ENCODE results near the gene GZF1.
A peak's percentile ranks its signal among the peaks of the same experiment; 100 is the strongest.

GZF1 gene

GRCh38 chr20:23350196-23350903, 11.6 kb upstream of the GZF1 start, which contains the start of gene NXT1:
Gene NXT1, plus strand, starts transcription at chr20:23350791. Its CDS starts 3,251 bp downstream, at chr20:23354042.
- H3K27me3 ChIP-seq (ENCODE audit: insufficient read depth, low read length): no peaks in the 10 kb centered on the region
- no peaks in the 10 kb centered on the region for H3K9me3 ChIP-seq (ENCODE audit: low read length)
- H3K4me1 ChIP-seq (ENCODE audit: insufficient read depth, low read length): peaks cover 16% of the 10 kb centered on the region
- peaks cover 17% of the 10 kb centered on the region for H3K36me3 ChIP-seq (ENCODE audit: insufficient read depth, low read length)
- H2AFZ ChIP-seq (ENCODE audit: low read depth, low read length): peak within 1 kb of the TSS; percentile 54
- peak within 1 kb of the TSS; percentile 85 for H3K4me3 ChIP-seq (ENCODE audit: low read length)

DNA sequence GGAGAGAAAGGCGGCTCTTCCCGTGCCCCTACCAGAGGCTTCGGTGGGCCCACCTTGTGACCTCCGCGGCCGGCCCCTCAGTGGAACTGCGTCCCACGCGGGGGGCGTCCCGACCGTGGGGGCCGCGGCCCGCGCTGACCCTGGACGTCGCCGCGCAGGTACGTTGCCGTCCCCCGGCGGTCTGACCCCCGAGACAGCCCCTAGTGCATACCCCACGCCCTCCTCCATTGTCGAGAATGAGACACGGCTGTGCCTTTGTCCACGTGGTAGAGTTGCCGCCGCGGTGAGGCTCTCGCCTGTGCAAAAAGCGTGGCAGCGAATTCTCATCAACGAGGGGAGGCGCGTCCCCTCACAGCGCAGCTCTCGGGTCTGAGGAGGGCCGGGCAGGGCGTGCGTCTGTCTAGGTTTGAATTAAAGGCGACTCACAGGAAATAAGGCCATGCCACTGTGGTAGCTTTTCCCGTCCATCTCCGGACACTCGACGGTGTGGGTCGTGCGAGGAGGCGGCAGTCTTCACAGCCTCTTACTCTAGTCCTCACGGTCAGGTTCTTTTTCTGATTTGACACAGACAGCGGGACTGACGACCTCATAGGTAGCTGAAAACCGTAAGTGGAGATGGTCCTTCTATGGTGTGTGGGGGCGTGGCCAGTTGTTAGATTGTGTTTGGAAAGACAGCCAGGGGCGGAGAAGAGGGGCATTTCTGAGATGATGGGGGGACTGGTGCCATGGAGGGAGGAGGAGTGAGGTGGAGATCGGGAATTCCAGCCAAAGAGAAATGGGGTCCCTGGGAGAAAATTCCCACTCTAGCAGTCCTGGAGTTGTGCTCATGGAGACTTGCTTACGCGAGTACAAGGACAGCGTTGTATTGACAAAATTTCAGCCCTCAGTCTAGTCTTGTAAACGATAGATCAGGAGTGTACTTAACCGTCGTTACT, 10.8 kb upstream of the GZF1 start:
- Histone ChIP-seq H2AFZ (ENCODE audit: low read depth, low read length) (peak overlapping the region; percentile 54), H3K4me3 (ENCODE audit: low read length) (peak overlapping the region; percentile 85), H3K27me3 (ENCODE audit: insufficient read depth, low read length) (no peaks in the 10 kb centered on the region), H3K4me1 (ENCODE audit: insufficient read depth, low read length) (peaks cover 16% of the 10 kb centered on the region), H3K9me3 (ENCODE audit: low read length) (no peaks in the 10 kb centered on the region), H3K36me3 (ENCODE audit: insufficient read depth, low read length) (peaks cover 25% of the 10 kb centered on the region)

GRCh38 chr20:23356203-23356602, 5.8 kb upstream of the GZF1 start:
- no peaks in the 10 kb centered on the region for H3K27me3 ChIP-seq (ENCODE audit: insufficient read depth, low read length)
- no peaks in the 10 kb centered on the region for H3K9me3 ChIP-seq (ENCODE audit: low read length)
- no peak overlapping the region for H2AFZ ChIP-seq (ENCODE audit: low read depth, low read length)
- peaks cover 35% of the 10 kb centered on the region for H3K4me1 ChIP-seq (ENCODE audit: insufficient read depth, low read length)
- H3K4me3 ChIP-seq (ENCODE audit: low read length): no peak overlapping the region
- peaks cover 26% of the 10 kb centered on the region for H3K36me3 ChIP-seq (ENCODE audit: insufficient read depth, low read length)

GRCh38 chr20:23357767-23358562, 4.0 kb upstream of the GZF1 start:
- H3K4me1 ChIP-seq (ENCODE audit: insufficient read depth, low read length): peaks cover 29% of the 10 kb centered on the region
- H3K9me3 ChIP-seq (ENCODE audit: low read length): no peaks in the 10 kb centered on the region
- H3K36me3 ChIP-seq (ENCODE audit: insufficient read depth, low read length): peaks cover 26% of the 10 kb centered on the region
- H3K4me3 ChIP-seq (ENCODE audit: low read length): peak overlapping the region; percentile 82
- H3K27me3 ChIP-seq (ENCODE audit: insufficient read depth, low read length): no peaks in the 10 kb centered on the region
- H2AFZ ChIP-seq (ENCODE audit: low read depth, low read length): peak overlapping the region; percentile 66

DNA sequence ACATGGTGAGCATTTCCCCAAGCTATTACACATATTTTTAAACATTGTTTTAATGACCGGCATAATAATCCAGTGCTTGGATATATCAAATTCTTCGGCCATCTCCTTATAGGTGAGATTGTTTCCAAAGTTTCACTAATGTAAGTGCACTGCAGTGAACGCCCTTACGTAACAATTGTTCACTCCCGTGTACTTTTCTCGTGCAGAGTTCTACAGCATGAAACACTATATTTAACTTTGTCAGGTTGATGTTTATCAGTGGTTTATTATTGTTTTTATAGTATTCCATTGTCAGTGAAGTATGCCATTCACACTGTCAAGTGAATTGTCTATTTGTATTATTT, 3.4 kb upstream of the GZF1 start:
- Histone ChIP-seq H3K36me3 (ENCODE audit: insufficient read depth, low read length) (peaks cover 26% of the 10 kb centered on the region), H3K4me1 (ENCODE audit: insufficient read depth, low read length) (peaks cover 35% of the 10 kb centered on the region), H3K4me3 (ENCODE audit: low read length) (peak overlapping the region; percentile 82), H2AFZ (ENCODE audit: low read depth, low read length) (peak overlapping the region; percentile 66), H3K27me3 (ENCODE audit: insufficient read depth, low read length) (no peaks in the 10 kb centered on the region), H3K9me3 (ENCODE audit: low read length) (no peaks in the 10 kb centered on the region)

DNA sequence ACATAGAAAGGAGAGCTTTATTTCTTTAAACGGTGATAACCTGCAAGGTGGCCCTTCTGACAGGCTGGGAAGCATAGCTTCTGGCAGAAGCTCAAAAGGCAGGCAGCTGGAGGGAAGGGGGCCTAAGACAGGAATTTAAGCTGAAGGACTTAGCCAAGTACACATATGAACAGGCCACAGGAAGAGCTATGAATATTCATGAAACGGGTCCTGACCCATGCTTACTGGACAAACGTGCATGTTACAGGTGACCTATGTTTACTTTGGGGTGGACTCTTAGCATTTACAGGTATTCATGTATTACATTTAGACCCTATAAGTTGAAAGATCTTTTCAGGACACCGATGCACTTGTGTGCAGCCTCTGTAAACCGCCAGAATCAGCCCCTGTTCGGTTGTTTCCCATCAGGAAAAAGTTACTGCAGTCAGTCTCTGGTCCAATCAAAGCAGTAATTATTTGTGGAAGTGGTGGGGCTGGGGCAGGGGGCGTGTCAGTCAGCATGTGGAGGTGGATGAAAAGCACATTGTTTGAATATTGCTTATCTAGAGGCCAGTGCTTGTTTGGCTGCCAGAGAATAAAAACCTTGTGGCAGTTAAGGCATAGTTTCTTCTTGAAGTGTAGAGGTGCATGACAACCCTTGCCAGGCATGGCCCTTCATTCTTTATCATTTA, 2.9 kb upstream of the GZF1 start:
- Histone ChIP-seq H3K4me1 (ENCODE audit: insufficient read depth, low read length) (peaks cover 35% of the 10 kb centered on the region), H3K36me3 (ENCODE audit: insufficient read depth, low read length) (peaks cover 22% of the 10 kb centered on the region), H3K27me3 (ENCODE audit: insufficient read depth, low read length) (no peaks in the 10 kb centered on the region), H3K4me3 (ENCODE audit: low read length) (no peak overlapping the region), H3K9me3 (ENCODE audit: low read length) (no peaks in the 10 kb centered on the region), H2AFZ (ENCODE audit: low read depth, low read length) (no peak overlapping the region)

GRCh38 chr20:23360531-23360930, 1.5 kb upstream of the GZF1 start:
- H2AFZ ChIP-seq (ENCODE audit: low read depth, low read length): no peak overlapping the region
- peaks cover 35% of the 10 kb centered on the region for H3K4me1 ChIP-seq (ENCODE audit: insufficient read depth, low read length)
- peak overlapping the region; percentile 80 for H3K4me3 ChIP-seq (ENCODE audit: low read length)
- H3K36me3 ChIP-seq (ENCODE audit: insufficient read depth, low read length): peaks cover 22% of the 10 kb centered on the region
- H3K27me3 ChIP-seq (ENCODE audit: insufficient read depth, low read length): no peaks in the 10 kb centered on the region
- H3K9me3 ChIP-seq (ENCODE audit: low read length): peaks cover 5% of the 10 kb centered on the region

DNA sequence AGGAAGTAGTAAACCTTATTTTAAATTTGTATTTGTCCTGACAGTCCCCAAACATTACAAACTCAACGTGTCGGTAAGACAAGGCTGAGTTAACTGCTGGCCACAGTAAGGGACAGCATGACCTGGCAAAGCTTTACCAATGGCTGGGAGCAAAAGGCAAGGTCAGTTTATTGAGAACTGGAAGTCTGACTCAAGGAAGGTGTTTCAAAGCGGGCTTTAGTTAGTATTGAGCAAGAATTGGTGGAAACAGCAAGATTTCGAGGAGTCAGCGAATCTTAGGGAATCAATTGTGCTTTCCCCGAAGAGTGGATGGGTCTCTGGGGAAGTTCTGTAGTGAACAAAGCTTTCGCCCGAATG, 885 bp upstream of the GZF1 start:
- peaks cover 5% of the 10 kb centered on the region for H3K9me3 ChIP-seq (ENCODE audit: low read length)
- H2AFZ ChIP-seq (ENCODE audit: low read depth, low read length): peak overlapping the region; percentile 12
- no peaks in the 10 kb centered on the region for H3K27me3 ChIP-seq (ENCODE audit: insufficient read depth, low read length)
- peak overlapping the region; percentile 80 for H3K4me3 ChIP-seq (ENCODE audit: low read length)
- H3K4me1 ChIP-seq (ENCODE audit: insufficient read depth, low read length): peaks cover 35% of the 10 kb centered on the region
- H3K36me3 ChIP-seq (ENCODE audit: insufficient read depth, low read length): peaks cover 22% of the 10 kb centered on the region

DNA sequence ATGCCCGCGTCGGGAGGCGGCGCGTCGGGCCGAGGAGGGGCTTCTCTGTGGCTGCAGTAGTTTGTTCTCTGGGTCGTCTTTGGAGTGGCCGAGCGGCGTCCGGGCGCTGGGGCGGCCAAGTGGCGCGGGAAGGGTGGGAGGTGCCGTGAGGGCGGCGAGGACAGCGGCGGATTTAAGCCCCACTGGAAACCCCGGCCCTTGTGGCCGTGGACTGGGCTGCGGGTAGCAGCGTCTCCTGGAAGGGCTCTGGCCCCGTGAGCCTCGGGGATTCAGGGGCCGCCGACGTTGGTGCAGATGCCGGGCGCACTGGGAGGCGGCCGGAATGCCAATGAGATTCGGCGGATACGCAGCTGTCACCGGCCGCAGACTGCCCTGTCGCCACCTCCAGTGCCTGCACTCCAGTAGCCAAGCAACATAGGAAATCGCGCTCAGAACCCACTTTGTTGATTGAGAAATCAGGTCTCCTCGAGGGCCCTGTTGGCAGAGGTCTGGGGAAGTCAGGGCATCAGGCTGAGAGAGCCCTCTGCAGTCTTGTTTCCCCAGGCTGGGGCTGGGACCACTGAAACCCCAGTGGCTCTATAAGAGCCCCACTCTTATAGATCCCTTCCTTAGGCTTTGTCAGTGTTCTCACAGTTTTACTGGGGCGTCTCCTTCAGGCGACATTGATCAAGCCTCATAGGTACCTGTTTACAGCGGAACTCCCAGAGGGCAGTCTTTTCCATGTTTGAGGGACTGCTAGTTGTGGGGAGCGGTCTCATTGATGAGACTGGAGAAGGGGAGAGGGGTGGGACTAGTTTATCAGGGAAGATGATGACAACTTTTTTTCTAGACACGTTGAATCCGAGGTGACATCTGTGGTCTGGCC, 642 bp downstream of the GZF1 start:
- Histone ChIP-seq H3K9me3 (ENCODE audit: low read length) (peaks cover 5% of the 10 kb centered on the region), H3K36me3 (ENCODE audit: insufficient read depth, low read length) (peaks cover 30% of the 10 kb centered on the region), H3K4me3 (ENCODE audit: low read length) (peak overlapping the region; percentile 90), H2AFZ (ENCODE audit: low read depth, low read length) (peak overlapping the region; percentile 75), H3K27me3 (ENCODE audit: insufficient read depth, low read length) (no peaks in the 10 kb centered on the region), H3K4me1 (ENCODE audit: insufficient read depth, low read length) (peaks cover 35% of the 10 kb centered on the region)

DNA sequence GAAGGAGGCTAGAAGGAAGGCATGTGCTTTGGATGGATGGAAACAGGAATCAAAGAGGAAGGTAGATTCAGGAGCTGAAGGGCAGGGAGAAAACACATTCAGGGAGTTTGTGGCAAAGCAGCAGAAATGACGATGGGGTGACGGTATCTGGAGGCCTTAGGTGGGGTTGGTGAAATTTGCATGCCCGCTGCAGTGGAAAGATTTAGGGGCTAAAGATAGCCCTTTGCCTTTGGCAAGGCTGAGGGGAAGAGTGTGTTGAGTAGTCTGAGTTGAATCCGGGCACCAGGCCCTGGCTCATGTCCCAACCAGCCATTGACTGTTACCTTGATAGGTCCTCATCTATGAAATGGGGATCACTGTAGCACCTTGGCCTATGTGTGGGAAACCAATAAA, 1.3 kb downstream of the GZF1 start:
- Histone ChIP-seq H2AFZ (ENCODE audit: low read depth, low read length) (no peak overlapping the region), H3K4me3 (ENCODE audit: low read length) (peak overlapping the region; percentile 90), H3K36me3 (ENCODE audit: insufficient read depth, low read length) (peaks cover 34% of the 10 kb centered on the region), H3K27me3 (ENCODE audit: insufficient read depth, low read length) (no peaks in the 10 kb centered on the region), H3K4me1 (ENCODE audit: insufficient read depth, low read length) (peaks cover 35% of the 10 kb centered on the region), H3K9me3 (ENCODE audit: low read length) (peaks cover 5% of the 10 kb centered on the region)

GRCh38 chr20:23365390-23366165, 3.6 kb downstream of the GZF1 start:
- Histone ChIP-seq H3K9me3 (ENCODE audit: low read length) (peaks cover 5% of the 10 kb centered on the region), H2AFZ (ENCODE audit: low read depth, low read length) (no peak overlapping the region), H3K36me3 (ENCODE audit: insufficient read depth, low read length) (peaks cover 55% of the 10 kb centered on the region), H3K27me3 (ENCODE audit: insufficient read depth, low read length) (no peaks in the 10 kb centered on the region), H3K4me3 (ENCODE audit: low read length) (no peak overlapping the region), H3K4me1 (ENCODE audit: insufficient read depth, low read length) (peaks cover 24% of the 10 kb centered on the region)

Measured in neuron (in vitro differentiated cells).